ENCODE measurements around the gene TPPP3.
A peak's percentile ranks its signal among the peaks of the same experiment; 100 is the strongest.
"Not testable (repeated sequence)": the region's sequence is repeated elsewhere in the genome, so short reads cannot be mapped to it uniquely, and the experiment has no call there.

The TPPP3 gene

GRCh38 chr16:67415421-67415820 lies 22.1 kb upstream of the TPPP3 start:
- peaks cover 14% of the 10 kb centered on the region for H3K4me1 ChIP-seq (ENCODE audit: control insufficient read depth, insufficient read depth, low read length)
- H3K4me3 ChIP-seq (ENCODE audit: low read length in 2 of 2), result peak overlapping the region; percentile 85 to 92
- H3K27me3 ChIP-seq (ENCODE audit: control insufficient read depth in 1 of 2, insufficient read depth in 2 of 2, low read length in 2 of 2); H3K36me3 ChIP-seq (ENCODE audit: control insufficient read depth in 2 of 2, insufficient read depth in 2 of 2, low read length in 2 of 2); H3K9me3 ChIP-seq (ENCODE audit: control insufficient read depth in 2 of 2, low read length in 2 of 2): not testable (repeated sequence)
- peak overlapping the region; percentile 91 to 99 for H3K9ac ChIP-seq (ENCODE audit: low read length in 2 of 2)
- peak overlapping the region; percentile 76 for H3K27ac ChIP-seq (ENCODE audit: low read length)

DNA sequence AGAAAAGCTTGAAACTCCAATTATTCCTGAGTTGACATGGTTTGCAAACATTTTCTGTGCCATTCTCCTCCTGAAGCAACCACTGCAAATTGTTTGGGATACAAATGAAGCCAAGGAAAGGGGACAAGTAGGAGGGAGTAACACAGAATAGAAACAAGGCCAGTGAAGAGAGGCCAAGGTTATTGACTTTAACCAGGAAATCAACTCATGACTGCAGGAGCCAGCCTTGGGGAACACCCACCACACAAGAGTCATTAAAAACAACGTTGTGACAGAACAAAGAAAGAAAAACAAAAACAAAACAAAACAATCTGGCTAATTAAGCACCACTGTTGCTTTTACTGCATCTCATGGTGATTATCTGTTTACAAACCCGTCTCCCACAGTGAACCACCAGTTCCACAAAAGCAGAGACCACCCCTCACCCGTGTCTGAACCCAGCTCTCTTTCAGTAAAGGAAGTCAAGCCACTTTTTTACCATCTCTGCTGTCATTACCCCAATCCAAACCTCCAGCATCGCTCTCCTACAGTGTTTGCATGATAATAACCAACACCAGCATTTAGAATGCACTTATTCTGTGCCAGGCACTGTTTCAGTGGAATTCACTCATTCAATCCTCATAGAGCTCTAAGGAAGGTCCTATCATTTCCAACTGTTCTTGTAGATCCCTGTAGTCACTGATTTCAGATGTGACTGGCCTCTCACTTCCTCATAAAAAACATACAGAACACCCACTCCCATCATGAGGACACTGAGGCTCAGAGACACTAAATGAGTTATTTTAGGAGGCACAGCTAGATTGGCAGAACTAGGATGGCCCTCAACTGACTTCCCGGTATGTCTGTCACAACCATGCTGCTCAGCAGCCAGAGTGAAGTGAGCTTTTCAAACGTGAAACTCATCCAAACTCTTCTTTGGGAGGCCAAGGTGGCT lies 20.9 kb upstream of the TPPP3 start:
- Histone ChIP-seq H3K27ac (ENCODE audit: low read length) (no peak overlapping the region), H3K27me3 (ENCODE audit: control insufficient read depth in 1 of 2, insufficient read depth in 2 of 2, low read length in 2 of 2) (no peaks in the 10 kb centered on the region), H3K36me3 (ENCODE audit: control insufficient read depth in 2 of 2, insufficient read depth in 2 of 2, low read length in 2 of 2) (peaks cover 0 to 2% of the 10 kb centered on the region in 2 donors), H3K9ac (ENCODE audit: low read length in 2 of 2) (peak overlapping the region in 1 of 2 donors; percentile 29), H3K4me1 (ENCODE audit: control insufficient read depth, insufficient read depth, low read length) (peaks cover 14% of the 10 kb centered on the region), H3K4me3 (ENCODE audit: low read length in 2 of 2) (peak overlapping the region in 1 of 2 donors; percentile 8), H3K9me3 (ENCODE audit: control insufficient read depth in 2 of 2, low read length in 2 of 2) (no peaks in the 10 kb centered on the region)

- Histone ChIP-seq H3K27ac (ENCODE audit: low read length) (no peak overlapping the region), H3K9ac (ENCODE audit: low read length in 2 of 2) (no peak overlapping the region), H3K4me3 (ENCODE audit: low read length in 2 of 2) (no peak overlapping the region), H3K27me3 (ENCODE audit: control insufficient read depth in 1 of 2, insufficient read depth in 2 of 2, low read length in 2 of 2) (no peaks in the 10 kb centered on the region), H3K9me3 (ENCODE audit: control insufficient read depth in 2 of 2, low read length in 2 of 2) (no peaks in the 10 kb centered on the region), H3K36me3 (ENCODE audit: control insufficient read depth in 2 of 2, insufficient read depth in 2 of 2, low read length in 2 of 2) (peaks cover 0 to 2% of the 10 kb centered on the region in 2 donors), H3K4me1 (ENCODE audit: control insufficient read depth, insufficient read depth, low read length) (peaks cover 19% of the 10 kb centered on the region)
Measured at GRCh38 chr16:67412294-67412693, 19.0 kb upstream of the TPPP3 start.

DNA sequence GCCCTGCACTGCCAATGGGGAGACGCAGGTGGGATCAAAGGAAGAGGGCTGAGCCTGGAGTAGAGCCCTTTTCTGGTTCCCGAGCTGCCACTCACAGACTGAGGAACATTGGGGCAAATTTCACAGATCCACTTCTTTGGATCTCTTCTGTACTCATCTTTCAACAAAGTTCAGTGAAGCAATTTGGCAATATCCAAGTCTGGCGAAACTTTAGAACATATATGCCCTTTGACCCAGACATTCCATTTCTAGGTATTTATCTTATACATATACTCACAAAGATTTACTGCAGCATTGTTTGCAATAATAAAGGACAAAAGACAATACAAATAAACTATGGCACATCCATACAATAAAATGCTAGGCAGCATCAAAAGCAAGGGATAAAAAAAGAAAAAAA lies 18.0 kb upstream of the TPPP3 start:
- H3K27me3 ChIP-seq (ENCODE audit: control insufficient read depth in 1 of 2, insufficient read depth in 2 of 2, low read length in 2 of 2), result no peaks in the 10 kb centered on the region
- H3K9ac ChIP-seq (ENCODE audit: low read length in 2 of 2), result no peak overlapping the region
- no peak overlapping the region for H3K4me3 ChIP-seq (ENCODE audit: low read length in 2 of 2)
- H3K36me3 ChIP-seq (ENCODE audit: control insufficient read depth in 2 of 2, insufficient read depth in 2 of 2, low read length in 2 of 2), result peaks cover 0 to 2% of the 10 kb centered on the region in 2 donors
- no peak overlapping the region for H3K27ac ChIP-seq (ENCODE audit: low read length)
- H3K9me3 ChIP-seq (ENCODE audit: control insufficient read depth in 2 of 2, low read length in 2 of 2), result no peaks in the 10 kb centered on the region
- peaks cover 23% of the 10 kb centered on the region for H3K4me1 ChIP-seq (ENCODE audit: control insufficient read depth, insufficient read depth, low read length)

- H3K4me1 ChIP-seq (ENCODE audit: control insufficient read depth, insufficient read depth, low read length), result peaks cover 21% of the 10 kb centered on the region
- peaks cover 0 to 3% of the 10 kb centered on the region in 2 donors for H3K36me3 ChIP-seq (ENCODE audit: control insufficient read depth in 2 of 2, insufficient read depth in 2 of 2, low read length in 2 of 2)
- H3K4me3 ChIP-seq (ENCODE audit: low read length in 2 of 2), result no peak overlapping the region
- H3K9ac ChIP-seq (ENCODE audit: low read length in 2 of 2), result no peak overlapping the region
- no peaks in the 10 kb centered on the region for H3K27me3 ChIP-seq (ENCODE audit: control insufficient read depth in 1 of 2, insufficient read depth in 2 of 2, low read length in 2 of 2)
- H3K27ac ChIP-seq (ENCODE audit: low read length), result no peak overlapping the region
- no peaks in the 10 kb centered on the region for H3K9me3 ChIP-seq (ENCODE audit: control insufficient read depth in 2 of 2, low read length in 2 of 2)
Measured at GRCh38 chr16:67409631-67410030, 16.3 kb upstream of the TPPP3 start.

DNA sequence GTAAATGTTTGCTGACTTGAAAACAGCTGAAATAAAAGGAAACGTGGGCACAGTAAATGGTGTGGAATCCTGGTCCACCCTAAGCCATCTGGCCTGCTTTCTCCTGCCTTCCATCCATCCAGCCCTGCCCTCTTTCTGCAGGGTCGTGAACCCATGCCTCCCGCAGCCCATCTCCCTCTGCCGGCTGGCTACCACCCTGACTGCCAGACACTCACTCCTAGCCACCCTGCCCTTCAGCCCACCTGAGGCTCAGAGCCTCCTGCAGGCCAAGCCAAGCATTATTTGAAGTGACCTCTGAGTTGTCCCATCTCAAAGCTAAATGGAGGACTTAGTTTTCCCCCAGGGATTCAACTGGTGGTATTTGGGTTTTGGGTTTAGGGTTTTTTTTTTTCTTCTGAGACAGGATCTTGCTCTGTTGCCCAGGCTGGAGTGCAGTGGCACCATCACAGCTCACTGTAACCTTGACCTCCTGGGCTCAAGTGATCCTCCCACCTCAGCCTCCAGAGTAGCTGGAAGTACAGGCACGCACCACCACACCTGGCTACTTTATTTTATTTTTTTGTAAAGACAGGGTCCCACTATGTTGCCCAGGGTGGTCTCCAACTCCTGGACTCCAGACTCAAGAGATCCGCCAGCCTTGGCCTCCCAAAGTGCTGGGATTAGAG lies 14.6 kb upstream of the TPPP3 start:
- Histone ChIP-seq H3K9ac (ENCODE audit: low read length in 2 of 2) (no peak overlapping the region), H3K4me1 (ENCODE audit: control insufficient read depth, insufficient read depth, low read length) (peaks cover 22% of the 10 kb centered on the region), H3K27me3 (ENCODE audit: control insufficient read depth in 1 of 2, insufficient read depth in 2 of 2, low read length in 2 of 2) (no peaks in the 10 kb centered on the region), H3K36me3 (ENCODE audit: control insufficient read depth in 2 of 2, insufficient read depth in 2 of 2, low read length in 2 of 2) (peaks cover 0 to 3% of the 10 kb centered on the region in 2 donors), H3K27ac (ENCODE audit: low read length) (no peak overlapping the region), H3K9me3 (ENCODE audit: control insufficient read depth in 2 of 2, low read length in 2 of 2) (no peaks in the 10 kb centered on the region), H3K4me3 (ENCODE audit: low read length in 2 of 2) (no peak overlapping the region)

GRCh38 chr16:67407176-67407787 lies 14.0 kb upstream of the TPPP3 start:
- H3K4me3 ChIP-seq (ENCODE audit: low read length in 2 of 2), result no peak overlapping the region
- H3K9ac ChIP-seq (ENCODE audit: low read length in 2 of 2), result peak overlapping the region in 1 of 2 donors; percentile 36
- no peaks in the 10 kb centered on the region for H3K27me3 ChIP-seq (ENCODE audit: control insufficient read depth in 1 of 2, insufficient read depth in 2 of 2, low read length in 2 of 2)
- peak overlapping the region; percentile 41 for H3K27ac ChIP-seq (ENCODE audit: low read length)
- H3K9me3 ChIP-seq (ENCODE audit: control insufficient read depth in 2 of 2, low read length in 2 of 2), result no peaks in the 10 kb centered on the region
- peaks cover 22% of the 10 kb centered on the region for H3K4me1 ChIP-seq (ENCODE audit: control insufficient read depth, insufficient read depth, low read length)
- H3K36me3 ChIP-seq (ENCODE audit: control insufficient read depth in 2 of 2, insufficient read depth in 2 of 2, low read length in 2 of 2), result peaks cover 0 to 3% of the 10 kb centered on the region in 2 donors

GRCh38 chr16:67406111-67406971 lies 13.0 kb upstream of the TPPP3 start:
- Histone ChIP-seq H3K9me3 (ENCODE audit: control insufficient read depth in 2 of 2, low read length in 2 of 2) (no peaks in the 10 kb centered on the region), H3K4me1 (ENCODE audit: control insufficient read depth, insufficient read depth, low read length) (peaks cover 22% of the 10 kb centered on the region), H3K27ac (ENCODE audit: low read length) (peak overlapping the region; percentile 41), H3K36me3 (ENCODE audit: control insufficient read depth in 2 of 2, insufficient read depth in 2 of 2, low read length in 2 of 2) (peaks cover 0 to 3% of the 10 kb centered on the region in 2 donors), H3K27me3 (ENCODE audit: control insufficient read depth in 1 of 2, insufficient read depth in 2 of 2, low read length in 2 of 2) (no peaks in the 10 kb centered on the region), H3K4me3 (ENCODE audit: low read length in 2 of 2) (no peak overlapping the region), H3K9ac (ENCODE audit: low read length in 2 of 2) (peak overlapping the region in 1 of 2 donors; percentile 36)

DNA sequence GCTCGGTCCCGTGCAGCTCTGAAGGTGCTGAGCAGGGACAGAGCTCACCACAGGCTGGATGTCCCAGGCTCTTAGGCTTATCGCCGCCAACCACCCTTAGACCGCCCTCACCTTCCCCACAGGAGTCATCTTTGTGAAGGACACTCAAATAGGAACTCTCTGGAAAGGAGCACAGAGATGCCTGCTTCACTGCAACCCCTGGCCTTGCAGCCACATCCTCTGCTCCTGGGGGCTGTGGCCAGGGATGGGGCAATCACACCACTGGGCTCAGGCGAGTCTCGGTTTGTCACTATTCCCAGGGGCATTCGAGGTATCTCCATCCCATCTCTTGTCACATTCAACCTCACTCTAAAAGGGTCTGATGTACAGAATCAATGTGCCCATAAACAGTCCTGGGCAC lies 12.0 kb upstream of the TPPP3 start:
- Histone ChIP-seq H3K9ac (ENCODE audit: low read length in 2 of 2) (peak overlapping the region in 1 of 2 donors; percentile 21), H3K4me1 (ENCODE audit: control insufficient read depth, insufficient read depth, low read length) (peaks cover 22% of the 10 kb centered on the region), H3K27ac (ENCODE audit: low read length) (no peak overlapping the region), H3K9me3 (ENCODE audit: control insufficient read depth in 2 of 2, low read length in 2 of 2) (no peaks in the 10 kb centered on the region), H3K4me3 (ENCODE audit: low read length in 2 of 2) (no peak overlapping the region), H3K36me3 (ENCODE audit: control insufficient read depth in 2 of 2, insufficient read depth in 2 of 2, low read length in 2 of 2) (peaks cover 0 to 3% of the 10 kb centered on the region in 2 donors), H3K27me3 (ENCODE audit: control insufficient read depth in 1 of 2, insufficient read depth in 2 of 2, low read length in 2 of 2) (no peaks in the 10 kb centered on the region)

- H3K27ac ChIP-seq (ENCODE audit: low read length), result no peak overlapping the region
- H3K36me3 ChIP-seq (ENCODE audit: control insufficient read depth in 2 of 2, insufficient read depth in 2 of 2, low read length in 2 of 2), result peaks cover 0 to 3% of the 10 kb centered on the region in 2 donors
- no peaks in the 10 kb centered on the region for H3K27me3 ChIP-seq (ENCODE audit: control insufficient read depth in 1 of 2, insufficient read depth in 2 of 2, low read length in 2 of 2)
- no peak overlapping the region for H3K4me3 ChIP-seq (ENCODE audit: low read length in 2 of 2)
- H3K4me1 ChIP-seq (ENCODE audit: control insufficient read depth, insufficient read depth, low read length), result peaks cover 22% of the 10 kb centered on the region
- H3K9me3 ChIP-seq (ENCODE audit: control insufficient read depth in 2 of 2, low read length in 2 of 2), result no peaks in the 10 kb centered on the region
- H3K9ac ChIP-seq (ENCODE audit: low read length in 2 of 2), result peak overlapping the region in 1 of 2 donors; percentile 21
Measured at GRCh38 chr16:67404740-67405226, 11.5 kb upstream of the TPPP3 start.

Measured in stomach smooth muscle (tissue), 2 donors.